Gastroesophageal sphincter (tissue), 3 donors: ENCODE measurements around the gene EIF1.

Source experiments
- CTCF ChIP-seq, 4 experiments: fragments of 200-600 bp in 2 of 4; fragments of 450-650 bp in 2 of 4; sonication (generic) in 1 of 4; IDR thresholded peaks; one replicate each; pipeline ENCODE4 v1.5.1; 2017 to 2019; ENCODE audit warnings: antibody characterized with exemption in 4 of 4, mild to moderate bottlenecking in 2 of 4, moderate library complexity in 2 of 4
- POLR2A ChIP-seq, 2 donors: fragments of 450-650 bp; IDR thresholded peaks; one replicate each; pipeline ENCODE4 v1.6.1; 2017; ENCODE audit warnings: antibody characterized with exemption in 2 of 2, mild to moderate bottlenecking in 2 of 2, moderate library complexity in 1 of 2

- TF ChIP-seq CTCF (IDR thresholded peaks at IDR 0.05), result no peak
- no peak for TF ChIP-seq POLR2A (IDR thresholded peaks at IDR 0.05)
Observed at GRCh38 chr17:41736983-41737679, 48.4 kb downstream of the EIF1 start.
